Stimulated activated CD4-positive, alpha-beta T cell treated with anti-CD3 and anti-CD28 coated beads, Interleukin-1b, Interleukin-23, amount 100 ng/mL, for 24 hours (primary cell): Measurements from ENCODE around the gene PAX8.

Experiments used
- DNase-seq, 4 experiments: peaks; one replicate each; pipeline ENCODE4 v3.0.0-alpha.2; 2020; ENCODE audit warnings: low read depth in 4 of 4, low spot score in 1 of 4

PAX8 gene

GRCh38 chr2:113209011-113209645, 69.6 kb downstream of the PAX8 start:
- no peak for DNase-seq

GRCh38 chr2:113208396-113208795, 70.3 kb downstream of the PAX8 start:
- no peak for DNase-seq

- no peak for DNase-seq
These were observed 71.7 kb downstream of the PAX8 start for GRCh38 chr2:113207021-113207420.

GRCh38 chr2:113206251-113206650, 72.5 kb downstream of the PAX8 start:
- DNase-seq = no peak

- peak; percentile 29 to 65 (median 50) for DNase-seq
These were observed 74.7 kb downstream of the PAX8 start for GRCh38 chr2:113203901-113204519.

- DNase-seq = no peak
These were observed 75.5 kb downstream of the PAX8 start for GRCh38 chr2:113203217-113203530.

GRCh38 chr2:113202305-113203216, 76.2 kb downstream of the PAX8 start:
- DNase-seq = no peak

- no peak for DNase-seq
These were observed 77.0 kb downstream of the PAX8 start for GRCh38 chr2:113201496-113202304.

GRCh38 chr2:113200736-113201490, 77.8 kb downstream of the PAX8 start:
- DNase-seq = no peak

GRCh38 chr2:113200236-113200635, 78.5 kb downstream of the PAX8 start:
- DNase-seq = no peak

GRCh38 chr2:113198790-113199612, 79.7 kb downstream of the PAX8 start:
- peak; percentile 58 to 73 (median 67) for DNase-seq

- DNase-seq = no peak
These were observed 80.5 kb downstream of the PAX8 start for GRCh38 chr2:113198048-113198789.

GRCh38 chr2:113197347-113198047, 81.2 kb downstream of the PAX8 start:
- DNase-seq = no peak

- DNase-seq = no peak
These were observed 81.9 kb downstream of the PAX8 start for GRCh38 chr2:113196839-113197238.

GRCh38 chr2:113195923-113196501, 82.7 kb downstream of the PAX8 start:
- DNase-seq = no peak

GRCh38 chr2:113192459-113193100, 86.1 kb downstream of the PAX8 start:
- no peak for DNase-seq

GRCh38 chr2:113190871-113191270, 87.8 kb downstream of the PAX8 start:
- DNase-seq = no peak

- DNase-seq = no peak
These were observed 91.0 kb downstream of the PAX8 start for GRCh38 chr2:113187771-113188170.
